DND-41 (cell line): ENCODE measurements around the gene ESYT2.

Experiments
- EZH2 ChIP-seq: IDR thresholded peaks from 3 replicates; pipeline ENCODE4 v1.6.1; 2012; ENCODE audit warnings: borderline replicate concordance, low read depth, mild to moderate bottlenecking, moderate library complexity, low read length, inconsistent platforms; ENCODE audit not compliant: severe bottlenecking
- TF ChIP-seq, protein P1 (sequence below): IDR thresholded peaks from 2 replicates; pipeline ENCODE4 v1.5.1; 2012; ENCODE audit warnings: borderline replicate concordance, low read length, moderate library complexity, mild to moderate bottlenecking; ENCODE audit not compliant: poor library complexity, severe bottlenecking; ENCODE audit errors: extremely low read depth

DNA sequence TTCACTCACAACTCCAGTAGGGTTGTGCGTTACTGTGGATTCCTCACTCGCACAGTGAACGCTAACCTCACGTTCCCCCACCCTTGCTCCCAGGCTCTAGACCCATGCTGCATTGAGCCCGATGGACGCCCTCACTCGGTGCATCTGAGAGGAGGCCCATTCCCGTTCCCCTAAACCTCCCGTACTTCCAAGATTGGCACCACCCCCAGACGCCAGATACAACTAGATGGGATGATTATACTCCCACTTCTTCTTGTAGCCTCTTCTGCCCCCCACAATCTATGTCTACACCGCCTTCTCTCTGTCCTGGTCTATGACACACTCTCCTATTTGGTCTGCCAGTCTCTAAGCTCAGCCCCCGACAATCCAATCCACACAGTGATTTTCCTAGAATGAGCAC, 67.4 kb downstream of the ESYT2 start:
- TF ChIP-seq, protein P1, sequence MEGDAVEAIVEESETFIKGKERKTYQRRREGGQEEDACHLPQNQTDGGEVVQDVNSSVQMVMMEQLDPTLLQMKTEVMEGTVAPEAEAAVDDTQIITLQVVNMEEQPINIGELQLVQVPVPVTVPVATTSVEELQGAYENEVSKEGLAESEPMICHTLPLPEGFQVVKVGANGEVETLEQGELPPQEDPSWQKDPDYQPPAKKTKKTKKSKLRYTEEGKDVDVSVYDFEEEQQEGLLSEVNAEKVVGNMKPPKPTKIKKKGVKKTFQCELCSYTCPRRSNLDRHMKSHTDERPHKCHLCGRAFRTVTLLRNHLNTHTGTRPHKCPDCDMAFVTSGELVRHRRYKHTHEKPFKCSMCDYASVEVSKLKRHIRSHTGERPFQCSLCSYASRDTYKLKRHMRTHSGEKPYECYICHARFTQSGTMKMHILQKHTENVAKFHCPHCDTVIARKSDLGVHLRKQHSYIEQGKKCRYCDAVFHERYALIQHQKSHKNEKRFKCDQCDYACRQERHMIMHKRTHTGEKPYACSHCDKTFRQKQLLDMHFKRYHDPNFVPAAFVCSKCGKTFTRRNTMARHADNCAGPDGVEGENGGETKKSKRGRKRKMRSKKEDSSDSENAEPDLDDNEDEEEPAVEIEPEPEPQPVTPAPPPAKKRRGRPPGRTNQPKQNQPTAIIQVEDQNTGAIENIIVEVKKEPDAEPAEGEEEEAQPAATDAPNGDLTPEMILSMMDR: no peak
- no peak for TF ChIP-seq EZH2
